GM18907 (cell line): ENCODE measurements around the gene PHLDB1.

ENCODE experiments used
- ATAC-seq: cut with Tn5 transposase; IDR thresholded peaks from one replicate; pipeline ENCODE4 v1.9.1; 2021; ENCODE audit warnings: mild to moderate bottlenecking, moderate library complexity; ENCODE audit not compliant: unreplicated experiment

Gene PHLDB1

DNA sequence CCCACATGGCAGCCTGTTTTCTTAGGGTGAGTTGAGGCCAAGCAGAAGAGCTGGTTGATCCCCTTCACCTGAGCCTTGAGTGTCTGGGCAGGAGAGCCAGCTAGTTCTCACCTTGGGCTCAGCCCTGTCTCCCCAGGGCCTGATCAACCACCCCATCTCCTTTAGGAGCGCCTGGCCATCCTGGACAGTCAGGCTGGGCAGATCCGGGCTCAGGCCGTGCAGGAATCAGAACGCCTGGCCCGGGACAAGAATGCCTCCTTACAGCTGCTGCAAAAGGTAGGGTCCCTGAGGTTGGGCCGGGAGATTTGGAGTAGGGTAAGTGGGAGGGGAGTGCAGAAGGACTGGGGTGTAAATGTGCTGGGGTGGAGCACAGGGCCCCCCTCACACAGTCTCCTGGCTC is 31.3 kb downstream of the PHLDB1 start:
- ATAC-seq, result no peak

DNA sequence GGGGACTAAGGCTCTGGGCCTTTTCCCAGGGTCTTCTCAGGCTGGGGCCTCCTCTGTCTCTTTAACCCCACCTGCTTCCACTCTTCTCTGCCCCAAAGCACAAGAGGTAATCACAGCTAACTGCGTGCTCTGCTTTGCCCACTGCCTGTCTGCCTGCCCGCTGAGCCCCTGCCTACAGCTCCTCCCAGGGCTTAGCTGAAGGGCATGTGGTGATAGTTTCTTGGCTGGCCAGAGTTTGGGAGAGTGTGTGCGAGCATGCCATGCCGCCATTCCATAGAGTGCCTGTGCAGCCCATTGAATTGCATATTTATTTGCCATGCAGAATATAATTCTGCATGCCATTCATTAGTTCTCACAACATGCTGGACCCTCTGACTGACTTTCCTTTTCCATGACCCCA is 32.5 kb downstream of the PHLDB1 start:
- ATAC-seq, result no peak

DNA sequence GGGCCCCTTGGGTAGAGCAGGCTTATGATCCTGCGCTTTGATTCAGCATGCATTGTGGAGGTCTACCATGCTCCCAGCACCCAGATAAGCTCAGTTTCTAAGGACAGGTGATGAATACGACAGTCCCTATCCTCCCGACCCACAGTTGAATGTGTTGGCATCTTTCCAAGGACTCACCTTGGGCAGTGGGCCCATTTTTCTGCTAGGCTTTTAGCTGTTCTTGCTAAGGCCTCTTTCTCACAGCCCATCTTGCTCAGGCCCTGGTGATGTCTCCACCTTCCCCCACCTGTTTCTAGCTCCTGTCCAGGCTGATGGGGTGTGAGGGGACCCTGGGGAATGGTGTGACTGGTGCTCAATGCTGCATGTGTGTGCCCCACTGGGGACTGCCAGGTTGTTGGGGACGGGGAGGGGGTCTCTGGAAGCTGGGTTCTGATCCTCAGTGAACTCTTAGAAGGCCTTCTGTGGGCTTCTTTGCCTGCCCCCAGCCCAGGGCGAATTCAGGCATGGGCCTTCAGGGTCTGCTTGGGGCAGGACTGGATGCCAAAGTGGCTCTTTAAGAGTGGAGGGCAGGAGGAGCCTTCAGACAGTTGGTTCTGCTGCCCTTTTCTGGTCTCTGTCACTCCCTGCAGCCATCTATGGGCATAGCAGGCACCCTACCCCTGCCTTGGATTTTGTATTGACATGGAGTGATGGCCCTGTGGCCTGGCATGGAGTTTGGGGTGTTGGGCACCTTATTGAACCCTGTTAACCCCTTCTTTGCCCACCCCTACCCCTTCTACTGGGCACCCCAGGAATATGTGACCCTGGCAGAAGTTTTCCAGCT is 33.1 kb downstream of the PHLDB1 start:
- ATAC-seq, result no peak

DNA sequence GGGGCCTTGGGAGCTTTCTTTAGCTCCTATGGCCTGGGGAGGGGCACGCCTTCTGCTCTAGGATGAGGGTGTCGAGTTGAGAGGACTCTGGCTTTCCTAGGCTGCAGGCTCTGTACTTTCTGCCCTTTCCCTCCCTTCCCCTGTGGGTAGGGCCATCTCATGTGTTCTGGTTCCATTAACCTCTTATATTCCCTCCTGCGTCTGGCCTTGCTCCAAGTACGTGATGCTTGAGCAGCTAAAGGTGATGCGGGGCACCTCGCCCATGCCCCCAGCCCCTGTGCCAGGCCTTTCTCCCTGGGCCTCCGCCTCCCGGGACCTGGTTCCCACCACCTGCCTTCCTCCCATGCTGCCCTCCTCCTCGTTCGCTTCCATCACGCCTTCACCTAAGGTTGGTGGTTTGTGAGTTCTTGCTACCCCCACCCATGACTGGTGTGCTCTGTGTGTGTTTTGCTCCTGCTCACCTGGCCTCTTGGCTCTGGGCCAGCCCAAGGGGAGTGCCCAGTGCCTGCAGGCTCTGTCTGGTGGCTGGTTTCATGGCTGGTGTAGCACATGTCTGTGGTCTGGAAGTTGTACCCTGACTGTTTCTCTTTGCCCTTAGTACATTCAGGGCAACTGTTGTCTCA is 34.1 kb downstream of the PHLDB1 start:
- ATAC-seq, result no peak

DNA sequence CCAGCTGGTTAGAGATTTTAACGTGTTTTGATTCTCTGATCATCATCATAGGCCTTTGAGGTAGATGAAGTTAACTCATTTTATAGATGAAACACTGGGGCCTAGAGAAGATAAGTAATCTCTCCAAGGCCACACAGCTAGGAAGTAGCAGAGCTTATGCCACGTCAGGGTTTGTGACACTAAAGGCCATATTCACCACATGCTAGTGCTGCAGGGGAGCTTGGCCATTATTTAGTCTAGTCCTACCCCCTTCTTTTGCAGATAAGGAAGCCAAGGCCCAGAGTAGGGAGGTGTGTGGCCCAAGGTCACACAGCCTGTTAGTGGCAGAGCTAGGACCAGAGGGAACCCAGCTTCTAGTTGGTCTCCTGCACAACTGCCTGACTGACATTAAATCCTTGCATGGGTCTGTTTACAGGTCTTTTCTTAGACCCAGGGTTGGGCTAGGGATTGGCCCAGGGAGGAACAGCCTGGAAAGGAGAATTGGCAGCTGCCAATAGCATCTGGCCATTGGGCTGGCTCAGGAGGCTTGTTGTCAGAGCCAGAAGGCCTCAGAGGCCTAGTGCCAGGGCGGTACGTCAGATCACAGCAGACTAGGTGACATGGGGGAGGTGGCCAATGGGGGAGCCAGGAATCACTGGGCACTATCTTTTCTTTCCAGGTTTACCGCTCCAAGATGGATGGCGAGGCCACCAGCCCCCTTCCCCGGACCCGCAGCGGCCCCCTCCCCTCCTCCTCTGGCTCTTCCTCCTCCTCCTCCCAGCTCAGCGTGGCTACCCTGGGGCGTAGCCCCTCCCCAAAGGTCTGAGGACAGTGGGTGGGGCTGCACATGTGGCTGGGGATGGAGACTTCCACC is 36.0 kb downstream of the PHLDB1 start:
- ATAC-seq, result no peak

DNA sequence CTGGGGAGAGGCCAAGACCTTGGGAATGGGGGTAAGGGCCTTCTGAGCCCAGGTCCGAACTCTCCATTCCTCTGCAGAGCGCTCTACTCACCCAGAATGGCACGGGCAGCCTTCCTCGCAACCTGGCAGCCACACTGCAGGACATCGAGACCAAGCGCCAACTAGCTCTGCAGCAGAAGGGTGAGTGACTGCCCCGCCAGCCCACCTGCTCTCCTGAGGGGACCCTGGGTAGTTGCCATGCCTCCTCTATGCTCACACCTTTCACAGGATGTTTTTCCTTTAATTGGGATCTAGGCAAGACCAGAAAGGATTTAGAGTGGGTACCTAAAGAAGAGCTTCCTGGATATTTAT is 36.6 kb downstream of the PHLDB1 start:
- no peak for ATAC-seq

DNA sequence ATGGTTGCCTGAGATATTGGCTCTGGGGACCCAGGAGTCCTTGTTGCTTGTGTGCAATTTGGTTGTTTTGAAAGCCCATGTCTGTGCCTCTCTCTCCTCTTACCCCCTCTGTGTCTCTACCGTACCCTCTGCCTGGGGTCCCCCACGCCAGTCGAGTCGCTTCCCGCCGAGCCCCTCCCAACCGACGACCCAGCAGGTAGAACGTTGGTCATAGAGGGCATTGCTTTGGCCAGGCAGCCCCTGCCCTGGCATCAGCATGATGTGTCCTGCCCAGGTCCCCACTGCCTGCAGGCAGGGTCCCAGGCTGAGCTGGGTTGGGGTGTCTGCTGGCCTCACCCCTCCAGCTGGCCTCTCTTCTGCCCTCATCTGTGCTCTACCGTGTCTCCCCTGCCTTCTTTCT is 37.1 kb downstream of the PHLDB1 start:
- ATAC-seq, result no peak

DNA sequence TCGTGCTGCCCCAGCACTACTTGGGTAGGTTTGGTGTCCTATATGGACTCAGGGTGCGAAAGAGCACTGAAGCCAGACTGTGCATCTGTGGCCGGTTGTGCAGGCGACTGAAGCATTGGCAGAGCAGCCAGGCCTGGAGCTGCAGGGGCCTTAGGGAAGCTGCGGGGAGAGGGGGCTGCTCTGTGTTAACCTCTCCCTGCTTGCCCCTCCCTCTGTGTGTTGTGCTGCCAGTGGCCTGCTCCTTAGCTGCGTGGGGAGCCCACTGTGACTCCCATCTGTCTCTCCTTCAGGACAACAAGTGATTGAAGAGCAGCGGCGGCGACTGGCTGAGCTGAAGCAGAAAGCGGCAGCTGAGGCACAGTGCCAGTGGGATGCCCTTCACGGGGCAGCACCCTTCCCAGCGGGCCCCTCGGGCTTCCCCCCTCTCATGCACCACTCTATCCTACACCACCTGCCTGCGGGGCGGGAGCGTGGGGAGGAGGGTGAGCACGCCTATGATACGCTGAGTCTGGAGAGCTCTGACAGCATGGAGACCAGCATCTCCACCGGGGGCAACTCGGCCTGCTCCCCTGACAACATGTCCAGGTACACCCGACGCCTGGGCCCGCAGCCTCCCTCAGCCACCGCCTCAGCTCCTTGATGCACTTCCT is 37.8 kb downstream of the PHLDB1 start:
- ATAC-seq, result no peak

DNA sequence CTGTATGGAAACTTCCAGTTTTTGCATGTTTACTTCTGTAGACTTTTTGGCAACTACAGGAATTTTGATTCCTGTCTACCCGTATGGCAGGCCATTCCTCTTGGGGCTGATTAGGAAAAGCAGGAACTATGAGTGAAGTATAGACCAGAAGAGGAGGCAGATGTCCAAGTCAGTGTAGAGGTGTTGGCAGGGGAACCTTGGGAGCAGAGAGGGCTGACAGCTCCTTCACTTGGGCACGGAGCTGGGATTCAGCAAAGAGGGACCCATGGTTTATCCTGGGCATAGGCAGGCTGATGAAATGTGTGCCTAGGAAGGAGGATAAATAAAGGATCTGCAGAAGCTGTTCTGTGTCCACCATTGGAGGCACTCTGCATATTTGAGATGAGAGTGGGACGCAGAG is 39.0 kb downstream of the PHLDB1 start:
- ATAC-seq, result no peak

DNA sequence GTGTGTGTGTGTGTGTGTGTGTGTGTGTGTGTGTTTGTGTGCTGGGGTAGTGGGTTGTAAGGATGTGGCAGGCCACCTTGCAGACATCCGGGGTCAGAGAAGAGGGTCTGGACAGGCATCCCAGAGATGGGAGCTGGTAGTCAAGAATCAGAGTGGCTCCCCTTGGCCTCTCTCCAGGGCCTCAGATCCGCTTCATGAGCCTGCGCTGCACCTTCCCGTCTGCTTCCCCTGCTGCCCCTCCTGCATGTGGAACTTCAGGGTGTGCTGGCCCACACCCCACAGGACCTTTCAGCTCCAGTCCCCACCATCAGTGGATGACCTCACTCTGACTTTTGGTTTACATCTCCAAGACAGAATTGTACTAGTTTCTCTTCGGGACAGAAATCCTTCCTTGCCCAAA is 40.9 kb downstream of the PHLDB1 start:
- ATAC-seq, result no peak

DNA sequence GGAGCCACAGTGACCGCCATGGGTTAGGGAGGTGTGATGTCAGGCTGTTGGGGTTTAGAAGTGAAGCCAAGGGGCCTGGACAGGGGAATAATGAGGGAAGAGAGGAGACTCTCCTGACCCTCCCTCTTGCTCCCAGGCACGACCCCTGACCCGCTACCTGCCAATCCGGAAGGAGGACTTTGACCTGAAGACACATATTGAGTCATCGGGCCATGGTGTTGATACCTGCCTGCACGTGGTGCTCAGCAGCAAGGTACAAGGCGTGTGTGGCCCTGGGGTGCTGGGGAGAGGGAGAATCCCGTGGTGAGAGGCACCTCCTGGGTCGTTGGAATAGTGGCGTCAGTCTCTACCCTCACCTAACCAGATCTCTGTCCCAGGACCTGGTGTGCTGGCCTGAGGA is 42.5 kb downstream of the PHLDB1 start:
- no peak for ATAC-seq

DNA sequence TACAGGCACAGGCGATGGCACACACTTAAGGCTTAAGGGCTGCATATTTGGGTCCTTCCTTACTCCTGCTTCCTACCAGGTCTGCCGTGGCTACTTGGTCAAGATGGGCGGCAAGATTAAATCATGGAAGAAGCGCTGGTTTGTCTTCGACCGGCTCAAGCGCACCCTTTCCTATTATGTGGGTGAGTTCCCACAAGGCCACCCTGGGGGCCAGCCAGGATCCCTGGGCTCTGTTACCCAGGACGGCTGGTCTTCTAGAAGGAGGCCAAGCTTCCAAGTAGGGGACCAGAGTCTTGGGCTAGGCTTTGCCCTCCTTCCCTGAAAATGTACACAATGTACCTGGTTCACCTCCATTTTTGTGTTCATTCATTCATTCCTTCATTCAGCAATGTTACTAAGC is 43.0 kb downstream of the PHLDB1 start:
- no peak for ATAC-seq

DNA sequence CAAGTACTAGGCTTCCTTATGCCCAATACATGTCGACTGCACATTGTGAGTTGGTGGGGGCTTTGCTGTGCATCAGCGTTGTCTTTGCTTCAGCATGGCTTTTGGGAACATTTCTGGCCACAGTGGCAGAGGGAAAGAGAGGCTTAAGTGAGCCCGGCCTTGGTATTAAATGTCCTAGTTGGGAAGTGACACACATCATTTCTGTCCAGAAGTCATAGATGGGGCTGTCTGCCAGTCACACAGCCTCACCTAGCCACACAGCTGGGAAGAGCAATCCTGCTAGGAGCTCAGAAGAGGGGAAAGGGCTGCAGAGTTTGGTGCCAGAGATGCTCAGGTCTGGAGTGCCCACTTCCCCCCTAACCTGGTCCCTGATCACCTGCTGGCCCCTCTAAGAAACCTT is 44.4 kb downstream of the PHLDB1 start:
- ATAC-seq, result no peak

DNA sequence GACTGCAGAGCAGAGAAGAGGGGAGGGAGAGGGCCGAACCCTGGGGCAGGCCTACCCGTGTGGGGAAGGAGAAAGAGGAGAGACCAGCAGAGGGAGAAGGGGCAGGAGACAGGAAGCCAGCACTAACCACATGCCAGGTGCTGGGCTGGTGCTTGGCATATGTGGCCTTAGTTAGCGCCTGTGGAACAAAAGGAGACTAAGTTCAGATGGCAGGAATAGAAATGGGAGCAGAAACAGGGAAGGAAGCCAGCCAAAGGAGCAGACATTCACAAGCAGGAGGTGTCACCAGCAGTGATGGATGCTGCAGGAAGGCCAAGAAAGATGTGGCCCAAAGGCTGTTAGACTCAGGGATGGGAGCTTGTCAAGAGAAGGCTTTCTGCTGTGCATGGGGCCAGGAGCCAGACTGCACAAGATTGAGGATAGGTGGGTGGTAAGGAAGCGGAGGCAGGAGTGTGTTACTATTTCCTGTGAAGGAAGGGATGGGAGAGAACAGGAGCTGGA is 45.3 kb downstream of the PHLDB1 start:
- no peak for ATAC-seq

DNA sequence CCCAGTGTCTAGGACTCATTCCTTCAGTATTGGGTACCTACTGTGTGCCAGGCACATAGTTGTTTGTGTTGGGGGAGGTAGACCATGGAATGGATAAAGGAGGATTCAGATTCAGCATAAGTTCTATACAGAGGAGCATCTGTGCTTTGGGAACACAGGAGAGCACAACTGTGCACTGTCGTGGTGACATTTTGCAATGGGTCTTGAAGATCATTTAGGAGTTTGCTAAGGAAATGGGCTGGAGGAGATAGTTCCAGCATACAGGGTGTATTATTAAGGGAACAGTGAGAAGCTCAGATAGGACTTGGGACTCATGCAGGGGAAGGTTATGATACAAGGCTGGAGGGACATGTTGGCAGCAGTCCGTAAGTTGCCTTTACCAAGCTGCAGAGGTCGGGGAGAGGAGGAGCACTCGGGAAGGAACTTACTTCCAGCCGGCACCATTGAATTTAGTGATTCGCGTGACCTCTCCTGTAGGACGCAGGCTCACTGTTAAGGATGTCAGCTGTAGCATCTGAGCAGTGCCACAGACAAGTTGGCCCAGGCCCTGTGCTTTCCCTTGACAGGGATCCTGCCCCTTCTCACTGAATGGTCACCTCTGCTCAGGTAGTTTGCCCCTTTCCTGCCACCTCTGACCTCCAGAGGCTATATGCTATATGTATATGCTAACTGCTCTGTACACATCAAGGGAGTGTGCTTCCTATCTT is 46.4 kb downstream of the PHLDB1 start:
- ATAC-seq, result no peak

DNA sequence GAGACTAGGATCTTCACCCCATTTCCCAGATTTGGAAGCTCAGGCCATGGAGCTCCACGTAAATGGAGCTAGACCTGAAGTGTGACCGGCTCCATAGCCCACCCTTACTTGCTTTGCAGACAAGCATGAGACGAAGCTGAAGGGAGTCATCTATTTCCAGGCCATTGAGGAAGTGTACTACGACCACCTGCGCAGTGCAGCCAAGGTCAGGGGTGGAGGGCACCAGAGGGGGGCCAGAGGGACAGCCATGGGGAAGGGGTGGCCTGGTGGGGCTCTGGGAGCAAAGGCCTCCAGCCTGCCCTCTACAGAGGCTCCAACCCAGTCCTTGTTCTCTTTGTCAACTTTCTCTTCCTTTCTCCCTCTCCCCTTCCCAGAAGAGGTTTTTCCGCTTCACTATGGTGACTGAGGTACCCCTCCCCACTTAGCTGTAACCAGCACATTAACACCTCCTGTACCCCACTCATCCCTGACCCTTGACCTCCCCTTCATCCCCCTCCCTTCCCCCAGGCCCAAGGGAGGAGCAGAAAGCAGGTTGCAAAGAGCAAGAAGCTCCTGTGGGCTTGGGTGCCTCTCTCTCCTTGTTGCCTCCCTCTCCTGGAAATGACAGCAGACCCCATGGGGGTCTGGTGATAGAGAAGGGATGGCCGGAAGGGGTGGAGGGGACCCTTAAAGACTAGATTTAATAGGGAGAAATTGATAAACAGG is 48.2 kb downstream of the PHLDB1 start:
- no peak for ATAC-seq

DNA sequence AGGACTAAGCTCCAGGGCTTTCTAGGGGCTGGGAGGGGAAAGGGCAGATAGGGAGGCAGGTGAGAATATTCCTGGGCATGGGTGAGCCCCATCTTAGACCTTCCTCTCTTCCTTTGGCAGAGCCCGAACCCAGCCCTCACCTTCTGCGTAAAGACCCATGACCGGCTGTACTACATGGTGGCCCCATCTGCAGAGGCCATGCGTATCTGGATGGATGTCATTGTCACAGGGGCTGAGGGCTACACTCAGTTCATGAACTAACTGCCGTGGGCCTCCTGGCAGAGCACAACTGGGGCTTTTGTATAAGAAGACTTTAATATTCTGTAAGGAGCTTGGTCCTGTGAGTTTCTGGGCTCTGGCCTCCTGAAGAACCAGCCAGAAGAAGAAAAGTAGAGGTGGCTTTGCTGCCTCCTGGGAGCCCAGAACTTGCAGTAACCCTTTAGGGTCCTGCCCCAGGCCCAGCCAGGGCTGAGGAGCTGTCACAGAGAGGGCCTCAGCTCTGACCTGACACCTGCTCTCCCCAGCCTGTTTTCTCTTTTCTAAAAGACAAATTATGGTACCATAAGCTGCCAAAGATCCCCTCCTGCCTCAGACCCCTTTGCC is 49.2 kb downstream of the PHLDB1 start:
- ATAC-seq, result no peak

DNA sequence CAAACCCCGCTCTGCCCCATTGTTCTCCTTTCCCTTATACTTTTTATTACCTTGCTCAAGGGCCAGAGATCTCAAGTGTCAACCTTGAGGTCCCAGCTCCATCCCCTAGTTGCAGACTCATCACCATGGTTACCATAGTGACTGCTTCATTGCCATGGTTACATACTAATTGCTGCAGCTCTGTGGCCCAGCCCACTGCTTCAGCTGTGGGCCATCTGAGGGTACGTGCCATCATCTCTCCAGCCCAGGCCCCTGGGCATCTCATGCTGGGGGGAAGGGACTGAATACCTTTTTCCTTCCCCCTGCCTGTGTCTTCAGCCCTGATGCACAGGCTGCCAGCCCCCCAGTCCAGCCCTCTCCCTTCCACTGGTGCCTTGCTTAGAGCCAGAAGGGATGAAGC is 49.8 kb downstream of the PHLDB1 start:
- no peak for ATAC-seq

DNA sequence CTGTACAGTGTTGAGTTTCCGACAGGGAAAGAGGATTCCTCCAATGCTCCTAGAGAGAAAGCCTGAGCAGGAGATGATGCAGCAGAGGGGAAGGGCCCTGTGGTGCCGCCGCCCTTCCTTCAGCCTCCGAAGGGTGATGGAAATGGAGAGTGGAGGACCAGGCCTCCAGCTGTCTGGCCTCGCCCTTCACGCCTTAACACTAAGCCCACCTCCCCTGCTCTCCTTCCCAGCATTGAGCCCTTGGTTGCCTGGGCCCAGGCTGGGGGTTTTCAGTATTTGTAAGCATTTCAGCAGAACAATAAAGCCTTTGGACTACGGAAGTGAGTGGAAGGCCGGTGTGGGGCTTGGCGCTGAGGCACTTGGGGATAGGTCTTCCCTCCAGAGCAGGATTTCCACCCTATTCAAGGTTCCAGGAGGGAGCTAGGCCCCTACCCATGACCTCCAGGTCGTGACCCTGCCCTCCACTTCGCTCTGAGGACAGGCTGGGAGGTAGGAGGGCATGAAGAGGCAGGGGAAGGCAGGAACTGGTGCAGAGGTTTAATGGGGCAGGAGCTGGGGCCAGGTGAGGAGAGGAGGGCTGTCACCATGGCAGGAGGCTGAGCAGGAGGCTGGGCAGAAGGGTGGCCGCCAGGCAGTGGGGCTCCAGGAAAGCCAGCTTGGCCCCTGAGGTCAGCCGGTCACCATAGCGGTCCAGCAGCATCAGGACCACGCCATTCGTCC is 50.5 kb downstream of the PHLDB1 start:
- ATAC-seq, result no peak
